MM.1S (cell line): Measurements from ENCODE around the gene SLC7A9.

Experiments
- DNase-seq: peaks from one replicate; pipeline ENCODE4 v3.0.0-alpha.2; 2015
- H2AFZ ChIP-seq: fragments of 300-600 bp; sonication (generic); 2 replicates; pipeline ENCODE4 v1.6.0; 2016; ENCODE audit warnings: antibody characterized with exemption, low read length
- H3F3A ChIP-seq: fragments of 300-600 bp; sonication (generic); 2 replicates; pipeline ENCODE4 v1.6.1; 2016; ENCODE audit warnings: mild to moderate bottlenecking, antibody characterized with exemption, low read length, moderate library complexity, mixed read lengths; ENCODE audit not compliant: insufficient read depth
- H3K27ac ChIP-seq: fragments of 300-600 bp; sonication (generic); 2 replicates; pipeline ENCODE4 v1.5.1; 2016; ENCODE audit warnings: mild to moderate bottlenecking, low read length
- H3K27me3 ChIP-seq: fragments of 300-600 bp; sonication (generic); replicated peaks from 2 replicates; pipeline ENCODE4 v1.6.0; 2016; ENCODE audit warnings: low read length; ENCODE audit not compliant: insufficient read depth
- H3K36me3 ChIP-seq: fragments of 300-600 bp; sonication (generic); replicated peaks from 2 replicates; pipeline ENCODE4 v1.6.1; 2016; ENCODE audit warnings: mild to moderate bottlenecking, low read length, mixed read lengths; ENCODE audit not compliant: insufficient read depth
- H3K4me1 ChIP-seq: fragments of 300-600 bp; sonication (generic); 2 replicates; pipeline ENCODE4 v1.6.1; 2016; ENCODE audit warnings: low read length, mixed read lengths
- H3K4me2 ChIP-seq: fragments of 300-600 bp; sonication (generic); 2 replicates; pipeline ENCODE4 v1.6.0; 2016; ENCODE audit warnings: low read depth, low read length
- H3K4me3 ChIP-seq: fragments of 300-600 bp; sonication (generic); 2 replicates; pipeline ENCODE4 v1.5.1; 2016; ENCODE audit warnings: low read length, mixed read lengths
- H3K79me2 ChIP-seq: fragments of 300-600 bp; sonication (generic); 2 replicates; pipeline ENCODE4 v1.6.1; 2016; ENCODE audit warnings: mixed run types, low read length, mixed read lengths
- H3K9ac ChIP-seq: fragments of 300-600 bp; sonication (generic); 2 replicates; pipeline ENCODE4 v1.6.1; 2016; ENCODE audit warnings: low read length, mixed read lengths
- H3K9me2 ChIP-seq: fragments of 300-600 bp; sonication (generic); replicated peaks from 2 replicates; pipeline ENCODE4 v1.6.1; 2016; ENCODE audit warnings: mild to moderate bottlenecking, low read length, mixed read lengths; ENCODE audit not compliant: insufficient read depth
- H3K9me3 ChIP-seq: fragments of 300-600 bp; sonication (generic); replicated peaks from 2 replicates; pipeline ENCODE4 v1.6.1; 2016; ENCODE audit warnings: mild to moderate bottlenecking, low read length, mixed read lengths; ENCODE audit not compliant: insufficient read depth
- H4K20me1 ChIP-seq: fragments of 300-600 bp; sonication (generic); 2 replicates; pipeline ENCODE4 v1.6.1; 2016; ENCODE audit warnings: mild to moderate bottlenecking, low read length, moderate library complexity, mixed read lengths; ENCODE audit not compliant: insufficient read depth
- EZH2 ChIP-seq: fragments of 300-600 bp; sonication (generic); optimal IDR thresholded peaks from 2 replicates; pipeline ENCODE3; 2017; ENCODE audit warnings: low read depth, mild to moderate bottlenecking, antibody characterized with exemption, low read length, mixed read lengths
- EZH2phosphoT487 ChIP-seq: fragments of 300-600 bp; sonication (generic); IDR thresholded peaks from 2 replicates; pipeline ENCODE4 v1.6.1; 2018; ENCODE audit warnings: antibody characterized with exemption, low read length
- TF ChIP-seq, protein P1 (sequence below): fragments of 300-600 bp; sonication (generic); IDR thresholded peaks from 2 replicates; pipeline ENCODE4 v1.5.1; 2016; ENCODE audit warnings: antibody characterized with exemption, low read length, mixed read lengths

Gene SLC7A9

DNA sequence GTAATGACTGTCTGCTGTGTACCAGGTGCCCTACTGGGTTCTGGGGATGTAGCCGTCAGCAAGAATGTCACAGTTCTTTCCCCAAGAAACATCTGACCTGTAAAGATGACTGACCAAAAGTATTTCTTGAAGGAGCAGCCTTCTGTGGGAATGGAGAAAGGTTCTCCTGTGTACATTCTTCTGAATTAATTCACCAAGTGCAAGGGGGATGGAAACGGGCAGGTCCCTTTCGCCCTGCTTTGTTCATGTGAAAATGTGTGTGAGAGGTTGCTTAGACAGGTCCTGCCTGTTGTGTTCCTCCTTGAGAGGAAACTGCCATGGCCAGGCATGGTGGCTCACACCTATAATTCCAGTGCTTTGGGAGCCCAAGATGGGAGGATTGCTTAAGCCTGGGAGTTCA lies 57.0 kb downstream of the SLC7A9 start:
- Histone ChIP-seq H4K20me1 (no peaks in the 10 kb centered on the region), H3K9me3 (no peaks in the 10 kb centered on the region), H3K79me2 (no peaks in the 10 kb centered on the region), H3K9me2 (no peaks in the 10 kb centered on the region), H2AFZ (no peak overlapping the region), H3K27ac (no peak overlapping the region), H3K4me3 (no peak overlapping the region), H3K4me2 (no peak overlapping the region), H3K4me1 (0 out of 2 replicates have a peak, but pooled peaks cover 7% of the 10 kb centered on the region), H3F3A (no peaks in the 10 kb centered on the region), H3K9ac (no peak overlapping the region), H3K27me3 (no peaks in the 10 kb centered on the region), H3K36me3 (no peaks in the 10 kb centered on the region)
- DNase-seq = no peak
- TF ChIP-seq EZH2 = no peak
- TF ChIP-seq EZH2phosphoT487 = no peak
- TF ChIP-seq, protein P1, sequence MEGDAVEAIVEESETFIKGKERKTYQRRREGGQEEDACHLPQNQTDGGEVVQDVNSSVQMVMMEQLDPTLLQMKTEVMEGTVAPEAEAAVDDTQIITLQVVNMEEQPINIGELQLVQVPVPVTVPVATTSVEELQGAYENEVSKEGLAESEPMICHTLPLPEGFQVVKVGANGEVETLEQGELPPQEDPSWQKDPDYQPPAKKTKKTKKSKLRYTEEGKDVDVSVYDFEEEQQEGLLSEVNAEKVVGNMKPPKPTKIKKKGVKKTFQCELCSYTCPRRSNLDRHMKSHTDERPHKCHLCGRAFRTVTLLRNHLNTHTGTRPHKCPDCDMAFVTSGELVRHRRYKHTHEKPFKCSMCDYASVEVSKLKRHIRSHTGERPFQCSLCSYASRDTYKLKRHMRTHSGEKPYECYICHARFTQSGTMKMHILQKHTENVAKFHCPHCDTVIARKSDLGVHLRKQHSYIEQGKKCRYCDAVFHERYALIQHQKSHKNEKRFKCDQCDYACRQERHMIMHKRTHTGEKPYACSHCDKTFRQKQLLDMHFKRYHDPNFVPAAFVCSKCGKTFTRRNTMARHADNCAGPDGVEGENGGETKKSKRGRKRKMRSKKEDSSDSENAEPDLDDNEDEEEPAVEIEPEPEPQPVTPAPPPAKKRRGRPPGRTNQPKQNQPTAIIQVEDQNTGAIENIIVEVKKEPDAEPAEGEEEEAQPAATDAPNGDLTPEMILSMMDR = no peak

DNA sequence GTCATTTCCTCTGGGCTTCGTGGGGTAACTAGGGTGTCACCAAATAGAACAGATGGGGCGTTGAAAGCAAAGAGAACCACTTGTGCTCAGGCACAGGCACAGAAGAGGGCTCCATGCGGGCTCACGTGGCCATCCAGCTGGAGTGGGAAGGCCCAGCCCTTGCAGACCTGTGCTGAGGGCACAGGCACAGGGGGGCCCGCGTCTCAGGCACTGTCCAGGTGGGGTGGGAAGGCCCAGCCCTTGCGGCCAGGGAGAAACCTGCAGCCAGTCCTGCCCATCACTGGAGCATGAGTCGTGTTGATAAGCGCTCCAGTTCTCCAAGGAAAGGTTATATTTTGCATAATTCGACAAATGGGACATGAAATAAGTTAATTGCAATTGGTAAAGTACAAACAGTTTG lies 57.5 kb downstream of the SLC7A9 start:
- Histone ChIP-seq H3K27me3 (no peaks in the 10 kb centered on the region), H3K4me2 (no peak overlapping the region), H3K9ac (no peak overlapping the region), H3K79me2 (no peaks in the 10 kb centered on the region), H3F3A (no peaks in the 10 kb centered on the region), H2AFZ (no peak overlapping the region), H3K4me1 (0 out of 2 replicates have a peak, but pooled peaks cover 7% of the 10 kb centered on the region), H3K27ac (no peak overlapping the region), H3K4me3 (no peak overlapping the region), H3K9me3 (no peaks in the 10 kb centered on the region), H3K36me3 (no peaks in the 10 kb centered on the region), H3K9me2 (no peaks in the 10 kb centered on the region), H4K20me1 (no peaks in the 10 kb centered on the region)
- DNase-seq = no peak
- TF ChIP-seq, protein P1 = no peak
- no peak for TF ChIP-seq EZH2
- no peak for TF ChIP-seq EZH2phosphoT487

DNA sequence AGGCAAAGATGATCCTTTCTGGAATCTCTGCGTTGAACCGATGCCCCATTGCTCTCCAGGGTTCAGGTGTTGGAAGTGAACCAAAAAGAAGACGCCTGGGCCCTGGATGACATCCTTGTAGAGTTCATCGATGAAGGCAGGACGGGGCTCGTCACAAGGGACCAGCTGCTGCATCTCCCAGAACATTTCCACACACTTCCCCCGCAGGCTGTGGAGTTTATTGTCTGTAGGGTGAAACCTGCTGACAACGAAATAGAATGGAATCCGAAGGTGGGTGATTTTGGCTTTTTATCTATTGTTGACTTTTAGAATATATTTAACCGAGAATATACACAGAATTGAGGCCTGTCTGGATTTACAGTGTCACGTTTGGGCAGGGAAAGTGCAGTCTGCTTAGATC lies 58.4 kb downstream of the SLC7A9 start:
- Histone ChIP-seq H4K20me1 (no peaks in the 10 kb centered on the region), H2AFZ (no peak overlapping the region), H3K4me1 (0 out of 2 replicates have a peak, but pooled peaks cover 7% of the 10 kb centered on the region), H3K9me2 (no peaks in the 10 kb centered on the region), H3F3A (no peaks in the 10 kb centered on the region), H3K36me3 (no peaks in the 10 kb centered on the region), H3K9ac (no peak overlapping the region), H3K27me3 (no peaks in the 10 kb centered on the region), H3K27ac (no peak overlapping the region), H3K79me2 (no peaks in the 10 kb centered on the region), H3K4me2 (no peak overlapping the region), H3K9me3 (no peaks in the 10 kb centered on the region), H3K4me3 (no peak overlapping the region)
- TF ChIP-seq EZH2phosphoT487 = no peak
- TF ChIP-seq EZH2 = no peak
- TF ChIP-seq, protein P1 = no peak
- DNase-seq = no peak
